Measurements from ENCODE around the gene ARL4C. TPM values are rescaled to one million over a fixed set of nuclear protein-coding genes. Genes with fewer than 3 reads are reported as not detected.

The ARL4C gene
- total RNA-seq, 1 experiment from 2014 or later, result 13.0 TPM

DNA sequence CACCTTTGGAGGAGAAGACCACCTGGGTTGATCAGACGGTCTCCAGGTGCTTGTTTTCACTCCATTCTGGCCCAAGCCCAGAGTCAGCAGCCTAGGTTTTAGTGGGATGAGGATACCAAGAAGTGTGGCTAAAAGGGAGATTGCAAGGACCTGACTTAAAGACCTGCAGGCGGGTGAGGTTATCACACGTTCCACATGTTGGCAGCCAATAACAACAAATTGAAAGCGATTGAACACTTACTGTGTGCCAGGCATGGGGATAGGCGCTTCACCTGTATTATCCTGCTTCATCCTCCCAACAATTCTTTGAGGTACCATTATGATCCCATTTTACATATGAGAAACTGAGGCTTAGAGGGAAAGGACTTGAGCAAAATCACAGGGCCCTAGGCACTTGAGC is 5.0 kb downstream of the ARL4C start:
- H3K27me3 ChIP-seq, result no peaks in the 10 kb centered on the region
- no peak overlapping the region for H3K27ac ChIP-seq
- DNase-seq, result no peak
- H3K9me3 ChIP-seq (replicated peaks), result no peaks in the 10 kb centered on the region
- H3K36me3 ChIP-seq, result no peaks in the 10 kb centered on the region
- no peak overlapping the region for H3K4me3 ChIP-seq
- no peaks in the 10 kb centered on the region for H3K4me1 ChIP-seq

GRCh38 chr2:234491281-234491680 is 5.6 kb downstream of the ARL4C start:
- Histone ChIP-seq H3K36me3 (no peaks in the 10 kb centered on the region), H3K9me3 (replicated peaks) (no peaks in the 10 kb centered on the region), H3K4me1 (no peaks in the 10 kb centered on the region), H3K4me3 (no peak overlapping the region), H3K27me3 (no peaks in the 10 kb centered on the region), H3K27ac (no peak overlapping the region)
- DNase-seq, result no peak

DNA sequence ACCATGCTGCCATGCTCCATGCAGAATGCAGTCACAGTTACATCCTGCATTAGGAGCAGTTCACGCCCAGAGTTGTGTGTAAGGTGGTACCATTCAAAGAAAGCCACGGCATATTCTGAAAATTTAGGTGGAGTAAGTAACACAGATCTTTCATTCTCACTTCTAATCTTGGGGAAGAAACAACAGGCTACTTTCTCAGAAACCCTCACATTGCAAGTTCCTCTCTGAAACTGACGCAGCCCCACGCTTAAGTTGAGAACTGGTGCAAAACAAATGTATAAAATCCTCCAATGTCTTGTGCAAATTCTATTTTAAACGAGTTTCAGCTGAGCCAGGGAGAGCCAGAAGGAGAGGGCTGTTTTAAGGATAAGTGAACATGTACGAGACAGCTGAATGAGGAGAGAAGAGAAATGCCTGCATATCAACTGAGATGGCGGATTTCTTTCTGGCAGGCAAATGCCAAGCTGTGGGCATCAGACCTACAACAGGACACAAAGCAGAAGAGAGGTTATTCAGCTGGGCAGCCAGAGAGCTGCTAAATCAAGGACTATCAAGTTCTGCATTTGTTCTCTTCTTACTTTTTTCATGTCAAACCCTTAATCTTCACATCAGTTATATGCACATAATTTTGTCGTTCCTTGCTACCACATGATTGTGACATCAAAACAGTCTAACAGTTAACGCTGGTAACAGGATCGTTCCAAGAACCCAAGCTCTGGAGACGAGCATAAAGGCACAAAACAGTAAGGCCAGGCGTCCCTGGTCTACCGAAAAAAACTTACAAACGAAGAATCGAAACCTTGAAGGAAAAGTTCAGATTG is 6.4 kb downstream of the ARL4C start:
- DNase-seq, result no peak
- Histone ChIP-seq H3K27me3 (no peaks in the 10 kb centered on the region), H3K36me3 (no peaks in the 10 kb centered on the region), H3K27ac (no peak overlapping the region), H3K9me3 (replicated peaks) (no peaks in the 10 kb centered on the region), H3K4me3 (no peak overlapping the region), H3K4me1 (no peaks in the 10 kb centered on the region)

DNA sequence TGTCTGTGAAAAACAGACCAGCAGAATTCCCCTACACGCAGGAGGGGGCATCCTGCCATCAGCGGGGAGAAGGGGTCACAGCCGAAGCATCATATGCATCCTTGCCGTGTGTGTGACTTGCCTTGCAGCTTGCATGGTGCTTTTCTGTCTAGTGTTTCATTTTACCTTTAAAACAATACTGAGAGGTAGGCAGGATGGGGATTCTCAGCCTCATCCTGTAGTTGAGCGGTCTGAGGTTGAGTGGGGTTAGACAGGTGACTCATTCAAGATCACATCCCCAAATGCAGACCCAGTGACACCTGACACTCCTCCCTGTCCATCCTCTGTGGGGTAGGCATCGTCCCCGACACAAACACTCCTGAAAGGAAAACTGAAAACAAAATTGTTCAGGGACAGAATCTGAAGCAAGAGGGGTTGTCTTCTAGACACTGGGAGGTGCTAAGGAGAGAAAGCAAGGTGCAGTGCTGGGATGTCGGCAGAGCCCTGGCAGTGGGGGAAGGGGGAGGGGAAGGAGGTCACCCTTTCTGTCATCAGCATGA is 7.9 kb downstream of the ARL4C start:
- Histone ChIP-seq H3K36me3 (no peaks in the 10 kb centered on the region), H3K27ac (no peak overlapping the region), H3K4me3 (no peak overlapping the region), H3K9me3 (replicated peaks) (no peaks in the 10 kb centered on the region), H3K4me1 (no peaks in the 10 kb centered on the region), H3K27me3 (no peaks in the 10 kb centered on the region)
- no peak for DNase-seq

GRCh38 chr2:234488486-234488885 is 8.4 kb downstream of the ARL4C start:
- Histone ChIP-seq H3K4me3 (no peak overlapping the region), H3K27ac (no peak overlapping the region), H3K36me3 (no peaks in the 10 kb centered on the region), H3K4me1 (no peaks in the 10 kb centered on the region), H3K27me3 (no peaks in the 10 kb centered on the region), H3K9me3 (replicated peaks) (no peaks in the 10 kb centered on the region)
- DNase-seq, result no peak

DNA sequence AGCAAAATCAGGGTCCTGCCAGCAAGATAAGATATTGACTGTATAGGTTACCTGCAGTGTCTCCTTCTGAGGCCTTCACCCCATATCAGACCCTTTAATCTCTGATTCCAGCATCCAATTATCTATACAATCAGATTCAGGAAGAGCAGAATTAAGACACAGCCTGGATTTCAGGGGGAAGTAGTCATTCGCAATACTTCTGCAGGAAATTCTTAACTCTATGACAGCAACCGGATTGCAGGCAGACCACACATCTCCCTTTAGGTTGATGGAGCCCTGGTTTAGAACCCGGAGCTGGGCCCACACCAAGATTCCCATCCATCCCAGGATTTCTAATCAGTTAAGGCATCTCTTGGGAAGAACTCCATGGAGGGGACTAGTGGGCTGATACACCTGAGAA is 9.5 kb downstream of the ARL4C start:
- DNase-seq, result no peak
- H3K4me3 ChIP-seq, result no peak overlapping the region
- no peaks in the 10 kb centered on the region for H3K27me3 ChIP-seq
- H3K27ac ChIP-seq, result no peak overlapping the region
- no peaks in the 10 kb centered on the region for H3K36me3 ChIP-seq
- H3K4me1 ChIP-seq, result no peaks in the 10 kb centered on the region
- no peaks in the 10 kb centered on the region for H3K9me3 ChIP-seq (replicated peaks)

DNA sequence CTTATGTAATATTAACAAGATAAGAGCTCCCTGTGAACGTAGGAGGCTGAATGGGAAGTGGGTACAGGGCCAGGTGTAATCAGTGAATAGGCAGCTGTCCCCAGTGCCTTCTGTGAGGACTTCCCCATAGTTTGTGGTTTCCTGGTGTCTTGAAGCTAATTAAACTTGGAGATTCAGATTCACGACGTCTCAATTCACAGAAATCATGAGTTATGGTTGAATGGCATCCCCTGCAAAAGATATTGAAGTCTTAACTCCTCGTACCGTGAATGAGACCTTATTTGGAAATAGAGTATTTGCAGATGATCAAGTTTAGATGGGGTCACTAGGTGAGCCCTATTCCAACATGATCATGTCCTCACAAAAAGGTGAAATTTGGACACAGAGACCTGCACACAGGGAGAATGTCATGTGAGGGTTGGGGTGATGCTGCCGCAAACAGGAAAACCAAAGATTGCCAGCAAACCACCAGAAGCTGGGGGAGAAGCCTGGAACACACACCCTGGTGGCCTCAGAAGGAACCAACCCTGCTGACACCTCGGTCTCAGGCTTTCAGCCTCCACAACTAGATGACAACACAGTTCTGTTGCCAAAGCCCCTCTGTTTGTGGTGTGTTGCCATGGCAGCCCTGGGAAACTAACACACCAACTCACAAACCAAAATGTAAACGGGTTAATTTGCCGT is 13.2 kb downstream of the ARL4C start:
- no peak for DNase-seq
- Histone ChIP-seq H3K4me1 (no peaks in the 10 kb centered on the region), H3K9me3 (replicated peaks) (no peaks in the 10 kb centered on the region; the same call in 1 of the 2 replicates), H3K27me3 (no peaks in the 10 kb centered on the region), H3K4me3 (no peak overlapping the region), H3K27ac (no peak overlapping the region), H3K36me3 (no peaks in the 10 kb centered on the region)

DNA sequence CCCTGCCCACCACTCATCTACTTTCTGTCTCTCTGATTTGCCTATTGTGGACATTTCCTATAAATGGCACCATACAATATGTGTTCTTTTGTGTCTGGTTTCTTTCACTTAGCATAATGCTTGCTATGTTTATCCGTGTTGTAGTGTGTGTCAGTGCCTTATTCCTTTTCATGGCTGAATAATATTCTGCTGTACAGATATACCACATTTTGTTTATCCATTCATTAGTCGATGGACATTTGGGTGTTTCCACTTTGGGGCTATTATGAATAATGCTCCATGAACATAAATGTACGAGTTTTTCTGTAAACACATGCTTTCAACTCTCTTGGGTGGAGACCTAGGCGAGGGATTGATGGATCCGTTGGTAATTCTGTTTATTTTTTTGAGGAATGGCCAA is 15.6 kb downstream of the ARL4C start:
- Histone ChIP-seq H3K36me3 (no peaks in the 10 kb centered on the region), H3K4me3 (no peak overlapping the region), H3K27ac (no peak overlapping the region), H3K9me3 (replicated peaks) (no peaks in the 10 kb centered on the region; the same call in 1 of the 2 replicates), H3K4me1 (no peaks in the 10 kb centered on the region), H3K27me3 (no peaks in the 10 kb centered on the region)
- DNase-seq, result no peak

GRCh38 chr2:234480337-234480736 is 16.5 kb downstream of the ARL4C start:
- H3K36me3 ChIP-seq, result no peaks in the 10 kb centered on the region
- H3K4me1 ChIP-seq, result no peaks in the 10 kb centered on the region
- H3K9me3 ChIP-seq (replicated peaks), result no peaks in the 10 kb centered on the region; the same call in 1 of the 2 replicates
- no peak for DNase-seq
- no peaks in the 10 kb centered on the region for H3K27me3 ChIP-seq
- no peak overlapping the region for H3K4me3 ChIP-seq
- H3K27ac ChIP-seq, result no peak overlapping the region

- Histone ChIP-seq H3K36me3 (no peaks in the 10 kb centered on the region), H3K27ac (no peak overlapping the region), H3K9me3 (replicated peaks) (no peaks in the 10 kb centered on the region; the same call in 1 of the 2 replicates), H3K27me3 (no peaks in the 10 kb centered on the region), H3K4me3 (no peak overlapping the region), H3K4me1 (no peaks in the 10 kb centered on the region)
- no peak for DNase-seq
These were observed 17.4 kb downstream of the ARL4C start for GRCh38 chr2:234479465-234479864.

- Histone ChIP-seq H3K4me3 (no peak overlapping the region), H3K36me3 (no peaks in the 10 kb centered on the region), H3K27me3 (no peaks in the 10 kb centered on the region), H3K4me1 (no peaks in the 10 kb centered on the region), H3K9me3 (replicated peaks) (no peaks in the 10 kb centered on the region; the same call in 1 of the 2 replicates), H3K27ac (no peak overlapping the region)
- no peak for DNase-seq
These were observed 18.6 kb downstream of the ARL4C start for GRCh38 chr2:234478121-234478858.

GRCh38 chr2:234476766-234477165 is 20.1 kb downstream of the ARL4C start:
- Histone ChIP-seq H3K27me3 (no peaks in the 10 kb centered on the region), H3K9me3 (replicated peaks) (no peaks in the 10 kb centered on the region; the same call in 1 of the 2 replicates), H3K36me3 (no peaks in the 10 kb centered on the region), H3K4me1 (no peaks in the 10 kb centered on the region), H3K27ac (no peak overlapping the region), H3K4me3 (no peak overlapping the region)
- no peak for DNase-seq

GRCh38 chr2:234474654-234475053 is 22.2 kb downstream of the ARL4C start:
- H3K27ac ChIP-seq, result no peak overlapping the region
- H3K9me3 ChIP-seq (replicated peaks), result no peaks in the 10 kb centered on the region
- no peaks in the 10 kb centered on the region for H3K27me3 ChIP-seq
- DNase-seq, result no peak
- no peaks in the 10 kb centered on the region for H3K36me3 ChIP-seq
- no peak overlapping the region for H3K4me3 ChIP-seq
- H3K4me1 ChIP-seq, result no peaks in the 10 kb centered on the region

DNA sequence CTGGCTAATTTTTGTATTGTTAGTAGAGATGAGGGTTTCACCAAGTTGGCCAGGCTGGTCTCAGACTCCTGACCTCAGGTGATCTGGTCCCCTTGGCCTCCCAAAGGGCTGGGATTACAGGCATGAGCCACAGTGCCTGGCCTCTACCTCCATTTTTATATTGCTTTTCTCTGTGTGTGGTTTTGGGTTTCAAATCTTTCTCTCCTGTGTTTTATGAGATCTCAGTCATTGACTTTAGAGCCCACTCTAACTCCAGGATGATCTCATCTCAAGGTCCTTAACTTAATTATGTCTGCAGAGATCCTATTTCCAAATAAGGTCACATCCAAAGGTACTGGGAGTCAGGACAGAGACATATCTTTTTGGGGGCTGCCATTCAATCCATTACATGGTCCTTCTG is 24.7 kb downstream of the ARL4C start:
- no peak overlapping the region for H3K27ac ChIP-seq
- H3K27me3 ChIP-seq, result no peaks in the 10 kb centered on the region
- no peaks in the 10 kb centered on the region for H3K36me3 ChIP-seq
- no peak for DNase-seq
- H3K4me3 ChIP-seq, result no peak overlapping the region
- H3K4me1 ChIP-seq, result no peaks in the 10 kb centered on the region
- no peaks in the 10 kb centered on the region for H3K9me3 ChIP-seq (replicated peaks)

- Histone ChIP-seq H3K27me3 (no peaks in the 10 kb centered on the region), H3K9me3 (replicated peaks) (no peaks in the 10 kb centered on the region), H3K4me3 (no peak overlapping the region), H3K4me1 (no peaks in the 10 kb centered on the region), H3K27ac (no peak overlapping the region), H3K36me3 (no peaks in the 10 kb centered on the region)
- DNase-seq, result no peak
These were observed 26.9 kb downstream of the ARL4C start for GRCh38 chr2:234469972-234470371.
